D721Med (cell line): Measurements from ENCODE around the gene CNTNAP2.

Source experiments
- DNase-seq: peaks from one replicate; pipeline ENCODE4 v3.0.0; 2011; ENCODE audit warnings: low spot score; ENCODE audit not compliant: insufficient read length
- FAIRE-seq: peaks from 2 replicates; lab custom pipeline; 2011; peaks lifted over from hg19 to GRCh38; lab: Jason Lieb, UNC
- CTCF ChIP-seq: IDR thresholded peaks from 2 replicates; pipeline ENCODE4 v1.5.1; 2012; ENCODE audit warnings: mild to moderate bottlenecking, control low read depth; ENCODE audit not compliant: insufficient read depth; ENCODE audit errors: missing control alignments

Gene CNTNAP2

GRCh38 chr7:148435715-148436114, 2319.1 kb downstream of the CNTNAP2 start:
- no peak for TF ChIP-seq CTCF
- DNase-seq (no peak), FAIRE-seq (no peak)

GRCh38 chr7:148436135-148436534, 2319.5 kb downstream of the CNTNAP2 start:
- FAIRE-seq = no peak
- TF ChIP-seq CTCF = no peak
- no peak for DNase-seq

GRCh38 chr7:148436571-148436970, 2320.0 kb downstream of the CNTNAP2 start:
- TF ChIP-seq CTCF = no peak
- FAIRE-seq (no peak), DNase-seq (no peak)

GRCh38 chr7:148437043-148437442, 2320.4 kb downstream of the CNTNAP2 start:
- no peak for TF ChIP-seq CTCF
- FAIRE-seq (no peak), DNase-seq (no peak)

- no peak for TF ChIP-seq CTCF
- no peak for FAIRE-seq
- DNase-seq = no peak
Observed at GRCh38 chr7:148442141-148442655, 2325.6 kb downstream of the CNTNAP2 start.

- no peak for FAIRE-seq
- no peak for TF ChIP-seq CTCF
- DNase-seq = no peak
Observed at GRCh38 chr7:148442933-148443332, 2326.3 kb downstream of the CNTNAP2 start.

GRCh38 chr7:148445260-148446044, 2328.9 kb downstream of the CNTNAP2 start:
- no peak for DNase-seq
- no peak for FAIRE-seq
- no peak for TF ChIP-seq CTCF
